Endothelial cell of umbilical vein (primary cell): Measurements from ENCODE around the gene RUSF1. TPM values are rescaled to one million over a fixed set of nuclear protein-coding genes. Genes with fewer than 3 reads are reported as not detected.

Experiments
- Bru-seq: library from RNA; stranded (reverse); fragments of 400-500 nt; gene quantifications from one replicate; lab custom pipeline; 2021; lab: Mats Ljungman, UMichigan
- BruChase-seq, 2 experiments: library from RNA; stranded (reverse); fragments of 400-500 nt; gene quantifications; one replicate each; lab custom pipeline; 2021; lab: Mats Ljungman, UMichigan
- BruUV-seq: library from RNA; stranded (reverse); fragments of 400-500 nt; replicated peaks from 2 replicates; lab custom pipeline; 2021; lab: Mats Ljungman, UMichigan
- CTCF ChIA-PET: fragments of 300-600, 350-600 bp; sonication (Branson Sonifier 250); formaldehyde crosslinking; loops from one replicate; lab custom pipeline; 2021; ENCODE audit warnings: antibody characterized with exemption, inconsistent platforms; lab: Charles Lee
- POLR2A ChIA-PET: fragments of 300-600, 350-600 bp; sonication (Branson Sonifier 250); formaldehyde crosslinking; loops from one replicate; lab custom pipeline; 2021; ENCODE audit warnings: antibody characterized with exemption, inconsistent platforms; lab: Charles Lee
- DNase-seq: peaks from one replicate; pipeline ENCODE4 v3.0.0-alpha.2; 2011; ENCODE audit warnings: low read depth, low spot score
- FAIRE-seq: peaks from 2 replicates; lab custom pipeline; 2011; peaks lifted over from hg19 to GRCh38; lab: Jason Lieb, UNC
- H2AFZ ChIP-seq: 2 replicates; pipeline ENCODE4 v1.6.0; 2012; ENCODE audit warnings: low read depth, low read length, control low read depth, inconsistent platforms
- H3K27ac ChIP-seq: 2 replicates; pipeline ENCODE4 v1.5.1; 2011; ENCODE audit warnings: low read depth, mild to moderate bottlenecking, control low read depth, low read length, moderate library complexity; ENCODE audit not compliant: insufficient read depth
- H3K27me3 ChIP-seq, 2 experiments: 2 replicates each; pipeline versions ENCODE4 v1.6.0 to v1.6.1; 2011; ENCODE audit warnings: low read length in 2 of 2, mixed read lengths in 1 of 2; ENCODE audit not compliant: control insufficient read depth in 2 of 2, insufficient read depth in 2 of 2
- H3K36me3 ChIP-seq, 2 experiments: 2 replicates in 1 of 2; 3 replicates in 1 of 2; pipeline ENCODE4 v1.5.1; 2011; ENCODE audit warnings: low read length in 2 of 2, mild to moderate bottlenecking in 1 of 2, moderate library complexity in 1 of 2; ENCODE audit not compliant: control insufficient read depth in 2 of 2, insufficient read depth in 2 of 2; ENCODE audit errors: extremely low read depth in 1 of 2
- H3K4me1 ChIP-seq: 3 replicates; pipeline ENCODE4 v1.5.1; 2011; ENCODE audit warnings: mild to moderate bottlenecking, low read length; ENCODE audit not compliant: control insufficient read depth, insufficient read depth; ENCODE audit errors: extremely low read depth
- H3K4me2 ChIP-seq: 2 replicates; pipeline ENCODE4 v1.6.1; 2011; ENCODE audit warnings: low read length, control low read depth, mixed read lengths; ENCODE audit not compliant: insufficient read depth
- H3K4me3 ChIP-seq, 3 experiments: fragments of 200-600 bp in 1 of 3; sonication (generic), shearing (Covaris generic) in 1 of 3; replicated peaks in 1 of 3; 2 replicates each; pipeline ENCODE4 v1.5.1; 2011 to 2016; ENCODE audit warnings: control low read depth in 3 of 3, low read length in 3 of 3, mild to moderate bottlenecking in 2 of 3, inconsistent platforms in 1 of 3, low read depth in 1 of 3, moderate library complexity in 1 of 3; ENCODE audit not compliant: insufficient read depth in 1 of 3
- H3K79me2 ChIP-seq: 2 replicates; pipeline ENCODE4 v1.6.0; 2012; ENCODE audit warnings: low read length, inconsistent platforms; ENCODE audit not compliant: control insufficient read depth, insufficient read depth
- H3K9ac ChIP-seq: replicated peaks from 2 replicates; pipeline ENCODE3; 2011; ENCODE audit warnings: low read length, control low read depth; ENCODE audit not compliant: insufficient read depth; ENCODE audit errors: extremely low read depth
- H3K9me1 ChIP-seq: replicated peaks from 3 replicates; pipeline ENCODE4 v1.6.0; 2011; ENCODE audit warnings: mild to moderate bottlenecking, low read length; ENCODE audit not compliant: control insufficient read depth, insufficient read depth; ENCODE audit errors: extremely low read depth
- H3K9me3 ChIP-seq: replicated peaks from 2 replicates; pipeline ENCODE4 v1.5.1; 2012; ENCODE audit warnings: low read length, inconsistent platforms; ENCODE audit not compliant: control insufficient read depth, insufficient read depth
- H4K20me1 ChIP-seq: replicated peaks from 2 replicates; pipeline ENCODE3; 2011; ENCODE audit warnings: mild to moderate bottlenecking, low read length; ENCODE audit not compliant: control insufficient read depth, insufficient read depth; ENCODE audit errors: extremely low read depth
- EZH2 ChIP-seq: IDR thresholded peaks from 2 replicates; pipeline ENCODE4 v1.6.1; 2012; ENCODE audit warnings: borderline replicate concordance, low read depth, mild to moderate bottlenecking, moderate library complexity, low read length, inconsistent platforms; ENCODE audit not compliant: severe bottlenecking
- FOS ChIP-seq: IDR thresholded peaks from 2 replicates; pipeline ENCODE4 v1.6.1; 2011; ENCODE audit warnings: mild to moderate bottlenecking, low read length, moderate library complexity, borderline replicate concordance; ENCODE audit not compliant: insufficient read depth
- GATA2 ChIP-seq: IDR thresholded peaks from 2 replicates; pipeline ENCODE4 v1.7.0; 2011; ENCODE audit warnings: low read depth, mild to moderate bottlenecking, moderate library complexity, mixed read lengths, low read length; ENCODE audit not compliant: insufficient read length, insufficient read depth
- JUN ChIP-seq: IDR thresholded peaks from 2 replicates; pipeline ENCODE4 v1.6.1; 2011; ENCODE audit warnings: borderline replicate concordance, low read depth; ENCODE audit not compliant: insufficient read length, insufficient read depth
- MYC ChIP-seq: IDR thresholded peaks from one replicate; pipeline ENCODE4 v1.6.1; 2011; ENCODE audit warnings: mild to moderate bottlenecking, low read depth, low read length
- POLR2A ChIP-seq: IDR thresholded peaks from 2 replicates; pipeline ENCODE4 v1.6.1; 2012; ENCODE audit warnings: low read depth, mild to moderate bottlenecking, control low read depth, low read length
- POLR2AphosphoS5 ChIP-seq: IDR thresholded peaks from 2 replicates; pipeline ENCODE4 v1.6.1; 2012; ENCODE audit warnings: low read depth, mild to moderate bottlenecking, control low read depth, low read length, moderate library complexity; ENCODE audit not compliant: insufficient read depth
- dilution Hi-C: fragments of 300-500 bp; cut with MboI; formaldehyde crosslinking; loops from one replicate; pipeline ENCODE4 v1.15.0; 2019; ENCODE audit warnings: low sequenced_read_pairs; ENCODE audit not compliant: extremely low pct_ligation_motif_present
- intact Hi-C: fragments of 100-400 bp; cut with micrococcal nuclease; formaldehyde crosslinking; loops from one replicate; pipeline ENCODE4 v1.10.0; 2022
- long read RNA-seq: library from polyadenylated mRNA; stranded (forward); transcript quantifications from one replicate; pipeline ENCODE4 v2.0.0, GENCODE V29; 2021
- polyA minus RNA-seq, 3 experiments: library from RNA; depleted of rRNA, polyadenylated mRNA; stranded (reverse); fragments of >200 nt; gene quantifications; 1 replicate in 1 of 3; 2 replicates in 2 of 3; pipeline ENCODE4 v1.2.3, GENCODE V29; 2011
- polyA plus RNA-seq, 4 experiments: library from polyadenylated mRNA; depleted of rRNA in 3 of 4; stranded (reverse) in 3 of 4; unstranded in 1 of 4; fragments of >200 nt; gene quantifications; 2 replicates each; pipeline versions ENCODE4 v1.2.1 to v1.2.3, GENCODE V29; 2011 to 2012; ENCODE audit warnings: missing spikeins in 1 of 4
- total RNA-seq: library from RNA; stranded (reverse); gene quantifications from 2 replicates; pipeline ENCODE4 v1.2.3, GENCODE V29; 2021
- TF ChIP-seq, protein P1 (sequence below), 2 donors: IDR thresholded peaks; 1 replicate in 1 of 2; 2 replicates in 1 of 2; pipeline ENCODE4 v1.5.1; 2011; ENCODE audit warnings: low read length in 2 of 2, mild to moderate bottlenecking in 2 of 2, moderate library complexity in 2 of 2, control low read depth in 1 of 2, inconsistent platforms in 1 of 2, low read depth in 1 of 2; ENCODE audit not compliant: insufficient read depth in 1 of 2; ENCODE audit errors: extremely low read depth in 1 of 2
- TF ChIP-seq, protein P2 (sequence below): IDR thresholded peaks from 2 replicates; pipeline ENCODE4 v1.6.1; 2011; ENCODE audit not compliant: insufficient read depth, insufficient read length

RUSF1 gene
- total RNA-seq (36.4 and 36.8 TPM in 2 replicates), polyA plus RNA-seq (40.1 and 40.3 TPM in 2 replicates), polyA minus RNA-seq (39.5 and 62.9 TPM in 2 replicates), Bru-seq, nascent RNA (percentile 57 among the genes with signal in this experiment), BruChase-seq, experiment 1, labeled RNA remaining after a 6-hour chase (percentile 52 among the genes with signal in this experiment), BruChase-seq, experiment 2, labeled RNA remaining after a 2-hour chase (percentile 51 among the genes with signal in this experiment)
- polyA plus RNA-seq (2011; cell fraction: cytosol; rRNA removed): 18.2 and 23.8 TPM in 2 replicates
- polyA plus RNA-seq (2011; cell fraction: nucleus; rRNA removed): 93.9 and 115 TPM in 2 replicates
- polyA plus RNA-seq (2012): 29.6 and 38.6 TPM in 2 replicates
- polyA minus RNA-seq (2011; cell fraction: cytosol; rRNA and poly(A)+ RNA removed): 20.0 TPM
- 30.4 and 36.4 TPM in 2 replicates for polyA minus RNA-seq (2011; cell fraction: nucleus; rRNA and poly(A)+ RNA removed)
- long read RNA-seq, transcript C16orf58-201 (13 exons, 2,793 nt): major isoform, 54 of 73 reads
- long read RNA-seq, partial matches to known transcripts: 1 of 73 reads
- long read RNA-seq, other reads (novel, unspliced or antisense): 17 of 73 reads

- peak within 1 kb of the TSS; percentile 82 for H3K27ac ChIP-seq
- no peaks in the 10 kb centered on the region for H3K27me3 ChIP-seq
- no peaks in the 10 kb centered on the region for H3K9me3 ChIP-seq
- peak; percentile 87 for FAIRE-seq
- H3K4me1 ChIP-seq: peaks cover 27% of the 10 kb centered on the region
- POLR2A ChIA-PET: interaction anchor here (0.5 kb wide), 1 partner anchor 36 kb away, joined by 4 read pairs; the partner anchor contains the start of gene TGFB1I1
- intact Hi-C loops: loop anchor here (1.0 to 10.0 kb wide), 2 partner anchors 49 to 357 kb away; partner anchors contain the start of gene ARMC5
- peak within 1 kb of the TSS; percentile 94 for H3K9ac ChIP-seq
- H2AFZ ChIP-seq: peak within 1 kb of the TSS; percentile 75
- peak within 1 kb of the TSS; percentile 69 to 90 (median 77) for H3K4me3 ChIP-seq
- DNase-seq: peak; percentile 89
- peaks cover 13% of the 10 kb centered on the region for H3K79me2 ChIP-seq
- no peaks in the 10 kb centered on the region for H3K9me1 ChIP-seq
- dilution Hi-C loops: no loop called here
- no peaks in the 10 kb centered on the region for H3K36me3 ChIP-seq
- H3K4me2 ChIP-seq: peak within 1 kb of the TSS; percentile 87
- CTCF ChIA-PET: interaction anchor here (0.8 to 1.5 kb wide), 5 partner anchors 9 to 50 kb away, joined by 3 to 5 read pairs (median 4); no protein-coding TSS in a partner anchor
- no peaks in the 10 kb centered on the region for H4K20me1 ChIP-seq
- no peak for TF ChIP-seq FOS
- TF ChIP-seq EZH2: no peak
- TF ChIP-seq, protein P1, sequence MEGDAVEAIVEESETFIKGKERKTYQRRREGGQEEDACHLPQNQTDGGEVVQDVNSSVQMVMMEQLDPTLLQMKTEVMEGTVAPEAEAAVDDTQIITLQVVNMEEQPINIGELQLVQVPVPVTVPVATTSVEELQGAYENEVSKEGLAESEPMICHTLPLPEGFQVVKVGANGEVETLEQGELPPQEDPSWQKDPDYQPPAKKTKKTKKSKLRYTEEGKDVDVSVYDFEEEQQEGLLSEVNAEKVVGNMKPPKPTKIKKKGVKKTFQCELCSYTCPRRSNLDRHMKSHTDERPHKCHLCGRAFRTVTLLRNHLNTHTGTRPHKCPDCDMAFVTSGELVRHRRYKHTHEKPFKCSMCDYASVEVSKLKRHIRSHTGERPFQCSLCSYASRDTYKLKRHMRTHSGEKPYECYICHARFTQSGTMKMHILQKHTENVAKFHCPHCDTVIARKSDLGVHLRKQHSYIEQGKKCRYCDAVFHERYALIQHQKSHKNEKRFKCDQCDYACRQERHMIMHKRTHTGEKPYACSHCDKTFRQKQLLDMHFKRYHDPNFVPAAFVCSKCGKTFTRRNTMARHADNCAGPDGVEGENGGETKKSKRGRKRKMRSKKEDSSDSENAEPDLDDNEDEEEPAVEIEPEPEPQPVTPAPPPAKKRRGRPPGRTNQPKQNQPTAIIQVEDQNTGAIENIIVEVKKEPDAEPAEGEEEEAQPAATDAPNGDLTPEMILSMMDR (IDR thresholded peaks at IDR 0.05; ENCODE audit: extremely low read depth in 1 of 2, insufficient read depth in 1 of 2, low read depth in 1 of 2, low read length in 2 of 2): no peak
- peak; percentile 91 for TF ChIP-seq POLR2A
- TF ChIP-seq POLR2AphosphoS5: peak; percentile 86
- no peak for TF ChIP-seq MYC
- TF ChIP-seq, protein P2, sequence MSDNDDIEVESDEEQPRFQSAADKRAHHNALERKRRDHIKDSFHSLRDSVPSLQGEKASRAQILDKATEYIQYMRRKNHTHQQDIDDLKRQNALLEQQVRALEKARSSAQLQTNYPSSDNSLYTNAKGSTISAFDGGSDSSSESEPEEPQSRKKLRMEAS: peak; percentile 28
- TF ChIP-seq JUN: no peak
- TF ChIP-seq GATA2: no peak
- TSS peak; percentile 53 for BruUV-seq
Measured at GRCh38 chr16:31507929-31508705, at the start of gene RUSF1. Gene RUSF1 (minus strand): TSS chr16:31508391. CDS start chr16:31508373, 18 bp downstream.
